ENCODE results near the gene C19orf67.

C19orf67 gene

DNA sequence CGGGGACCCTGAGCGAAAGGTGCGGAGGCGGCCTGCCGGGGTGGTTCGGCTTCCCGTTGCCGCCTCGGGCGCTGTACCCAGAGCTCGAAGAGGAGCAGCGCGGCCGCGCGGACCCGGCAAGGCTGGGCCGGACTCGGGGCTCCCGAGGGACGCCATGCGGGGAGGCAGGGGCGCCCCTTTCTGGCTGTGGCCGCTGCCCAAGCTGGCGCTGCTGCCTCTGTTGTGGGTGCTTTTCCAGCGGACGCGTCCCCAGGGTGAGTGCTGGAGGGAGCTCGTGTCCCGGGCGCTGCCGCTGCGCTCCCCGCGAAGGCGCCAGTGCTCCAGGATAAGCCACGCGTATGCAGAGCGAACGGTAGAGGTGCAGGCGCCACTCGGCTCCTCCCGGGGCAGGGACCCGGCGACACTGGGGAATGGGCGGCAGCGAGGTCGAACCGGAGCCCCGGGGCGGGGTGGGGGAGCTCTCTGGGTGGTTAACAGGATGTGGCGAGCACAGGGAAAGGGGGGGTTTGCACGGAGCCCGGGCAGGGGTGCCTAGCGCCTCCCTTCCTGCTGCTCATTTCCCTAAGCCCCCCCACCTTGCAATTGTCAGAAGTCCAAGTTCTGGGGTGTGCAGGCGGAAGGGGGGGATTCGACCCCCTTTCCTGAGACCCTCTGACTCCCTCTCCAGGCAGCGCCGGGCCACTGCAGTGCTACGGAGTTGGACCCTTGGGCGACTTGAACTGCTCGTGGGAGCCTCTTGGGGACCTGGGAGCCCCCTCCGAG lies 53.7 kb downstream of the C19orf67 start, which contains the start of gene IL27RA:
Gene IL27RA (plus strand): TSS at position 44 of the 762 bp plus-strand sequence. CDS start 111 bp downstream, at position 155.
- Histone ChIP-seq H3K4me1 (ENCODE audit: control insufficient read depth, insufficient read depth, low read length, poor library complexity, severe bottlenecking) (peaks cover 15% of the 10 kb centered on the region), H3K27ac (ENCODE audit: insufficient read depth, low read length, poor library complexity, severe bottlenecking) (peak within 1 kb of the TSS; percentile 96), H3K9me3 (ENCODE audit: control insufficient read depth, low read length) (no peaks in the 10 kb centered on the region), H3K4me3 (ENCODE audit: insufficient read depth, low read depth, low read length, poor library complexity, severe bottlenecking) (peak within 1 kb of the TSS; percentile 69), H3K36me3 (ENCODE audit: control insufficient read depth, insufficient read depth, low read length) (peaks cover 6% of the 10 kb centered on the region), H3K27me3 (replicated peaks; ENCODE audit: control insufficient read depth, insufficient read depth, low read length, poor library complexity, severe bottlenecking) (no peaks in the 10 kb centered on the region)
- DNase-seq, result peak; percentile 61 to 71 (median 66)

Measured in effector memory CD4-positive, alpha-beta T cell (primary cell).